Right cardiac atrium (tissue), 5 donors: ENCODE results near the gene PLEKHN1. TPM values are rescaled to one million over a fixed set of nuclear protein-coding genes. Genes with fewer than 3 reads are reported as not detected.

Experiments used
- ATAC-seq, 2 donors: fragments of 200-7000 bp; cut with Tn5 transposase; one replicate each; pipeline versions ENCODE4 v1.8.0 to v1.9.1; 2020; ENCODE audit warnings: moderate library complexity in 2 of 2, mild to moderate bottlenecking in 1 of 2
- DNase-seq, 3 donors: peaks; one replicate each; pipeline ENCODE4 v3.0.0-alpha.2; 2020
- H3K27ac ChIP-seq: one replicate; pipeline ENCODE4 v1.5.1; 2013; ENCODE audit warnings: mild to moderate bottlenecking, low read length, control low read depth, moderate library complexity
- H3K27me3 ChIP-seq: one replicate; pipeline ENCODE4 v1.6.1; 2013; ENCODE audit not compliant: control insufficient read depth, insufficient read depth
- H3K4me1 ChIP-seq: one replicate; pipeline ENCODE4 v1.6.1; 2013; ENCODE audit warnings: low read length; ENCODE audit not compliant: control insufficient read depth, insufficient read depth
- H3K4me3 ChIP-seq: one replicate; pipeline ENCODE4 v1.5.1; 2013; ENCODE audit warnings: low read length, control low read depth
- H3K9me3 ChIP-seq: one replicate; pipeline ENCODE4 v1.6.1; 2013; ENCODE audit warnings: low read length; ENCODE audit not compliant: control insufficient read depth
- WGBS: extraction: QIAGEN DNeasy Blood & Tissue Kit; methylation state at CpG from one replicate; pipeline ENCODE4 v1.1.7; 2013; 5-methylcytosine and 5-hydroxymethylcytosine counted together
- intact Hi-C, 4 donors: fragments of 100-400 bp; cut with DNase I; formaldehyde crosslinking; loops; one replicate each; pipeline versions ENCODE4 v1.11.0 to v1.14.0; 2022 to 2023
- long read RNA-seq, 4 donors: library from polyadenylated mRNA; unstranded; transcript quantifications; one replicate each; pipeline ENCODE4 v2.0.0, GENCODE V29; 2020 to 2021
- polyA plus RNA-seq: library from polyadenylated mRNA; stranded (reverse); fragments of 200-250 nt; gene quantifications from one replicate; pipeline ENCODE4 v1.2.3, GENCODE V29; 2013
- total RNA-seq, 4 donors: library from RNA; stranded (reverse); fragmentation: NEBNext Ultra II Directional; extraction: Animal tissue kit (Norgen Biotek cat#: 25700); gene quantifications; one replicate each; pipeline ENCODE4 v1.2.1, GENCODE V29; 2021
- donor health status: healthy with polysubstance abuse.
- donor health status: DM: no; HTN: yes; CAD: no.
- donor health status: DM: no; HTN: no; CAD: no.
- donor health status: DM: no; HTN: yes; CAD: no; lungs with severe emphysema.
- donor health status: DM: yes; HTN: yes; CAD: no.

PLEKHN1 gene, protein sequence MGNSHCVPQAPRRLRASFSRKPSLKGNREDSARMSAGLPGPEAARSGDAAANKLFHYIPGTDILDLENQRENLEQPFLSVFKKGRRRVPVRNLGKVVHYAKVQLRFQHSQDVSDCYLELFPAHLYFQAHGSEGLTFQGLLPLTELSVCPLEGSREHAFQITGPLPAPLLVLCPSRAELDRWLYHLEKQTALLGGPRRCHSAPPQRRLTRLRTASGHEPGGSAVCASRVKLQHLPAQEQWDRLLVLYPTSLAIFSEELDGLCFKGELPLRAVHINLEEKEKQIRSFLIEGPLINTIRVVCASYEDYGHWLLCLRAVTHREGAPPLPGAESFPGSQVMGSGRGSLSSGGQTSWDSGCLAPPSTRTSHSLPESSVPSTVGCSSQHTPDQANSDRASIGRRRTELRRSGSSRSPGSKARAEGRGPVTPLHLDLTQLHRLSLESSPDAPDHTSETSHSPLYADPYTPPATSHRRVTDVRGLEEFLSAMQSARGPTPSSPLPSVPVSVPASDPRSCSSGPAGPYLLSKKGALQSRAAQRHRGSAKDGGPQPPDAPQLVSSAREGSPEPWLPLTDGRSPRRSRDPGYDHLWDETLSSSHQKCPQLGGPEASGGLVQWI
- under 1 TPM in 1 of 4 donors, not detected in 3; 0.41 TPM for total RNA-seq
- 0.14 TPM for polyA plus RNA-seq
- long read RNA-seq, donor 1: 0 reads
- long read RNA-seq, donor 2: 0 reads
- long read RNA-seq, donor 3: 0 reads
- long read RNA-seq, donor 4: 0 reads

- Histone ChIP-seq H3K27me3 (no peaks in the 10 kb centered on the region), H3K4me3 (peak within 1 kb of the TSS; percentile 49), H3K9me3 (no peaks in the 10 kb centered on the region), H3K27ac (no peak within 1 kb of the TSS), H3K4me1 (no peaks in the 10 kb centered on the region)
- WGBS: 13% methylated on average over 31 of the region's 31 CpGs
- peak; percentile 19 to 27 for ATAC-seq
- intact Hi-C loops: no loop called here
- DNase-seq: peak in 2 of 3 donors; percentile 45 to 69
Measured at GRCh38 chr1:966135-966703, at the start of gene PLEKHN1. TSS of gene PLEKHN1 (plus strand) at chr1:966482. CDS start at chr1:966532, 50 bp downstream.

DNA sequence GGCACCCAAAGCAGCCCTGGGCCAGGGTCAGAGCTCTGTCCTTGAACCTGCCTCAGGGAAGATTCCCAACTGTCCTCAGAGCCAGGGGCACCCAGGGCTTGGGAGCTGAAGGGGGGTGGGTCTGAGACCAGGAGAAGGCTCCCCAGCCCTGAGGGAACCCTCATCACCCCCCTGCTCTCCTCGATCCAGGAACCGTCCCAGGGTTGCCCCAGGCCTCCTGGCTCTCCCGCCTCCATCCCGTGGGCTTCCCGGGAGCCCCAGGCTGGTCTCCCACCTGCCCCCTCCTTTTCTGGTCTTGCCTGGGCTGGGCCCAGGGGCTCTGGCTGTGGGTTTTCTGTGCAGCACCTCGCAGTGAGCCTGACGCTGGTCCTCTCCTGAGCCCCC, 49.2 kb upstream of the PLEKHN1 start:
- Histone ChIP-seq H3K9me3 (no peaks in the 10 kb centered on the region), H3K27me3 (no peaks in the 10 kb centered on the region), H3K4me1 (peaks cover 2% of the 10 kb centered on the region), H3K27ac (no peak overlapping the region), H3K4me3 (no peak overlapping the region)
- 50% methylated on average over 7 of the region's 7 CpGs for WGBS
- ATAC-seq (no peak), DNase-seq (peak; percentile 12 to 51 (median 49))
- intact Hi-C loops: no loop called here

- DNase-seq: peak in 2 of 3 donors; percentile 55 to 59
- H3K27me3 ChIP-seq: no peaks in the 10 kb centered on the region
- intact Hi-C loops: no loop called here
- 51% methylated on average over 22 of the region's 22 CpGs for WGBS
- peaks cover 2% of the 10 kb centered on the region for H3K4me1 ChIP-seq
- ATAC-seq: no peak
- H3K27ac ChIP-seq: no peak overlapping the region
- no peaks in the 10 kb centered on the region for H3K9me3 ChIP-seq
- H3K4me3 ChIP-seq: no peak overlapping the region
Measured at GRCh38 chr1:917466-918091, 48.7 kb upstream of the PLEKHN1 start.

DNA sequence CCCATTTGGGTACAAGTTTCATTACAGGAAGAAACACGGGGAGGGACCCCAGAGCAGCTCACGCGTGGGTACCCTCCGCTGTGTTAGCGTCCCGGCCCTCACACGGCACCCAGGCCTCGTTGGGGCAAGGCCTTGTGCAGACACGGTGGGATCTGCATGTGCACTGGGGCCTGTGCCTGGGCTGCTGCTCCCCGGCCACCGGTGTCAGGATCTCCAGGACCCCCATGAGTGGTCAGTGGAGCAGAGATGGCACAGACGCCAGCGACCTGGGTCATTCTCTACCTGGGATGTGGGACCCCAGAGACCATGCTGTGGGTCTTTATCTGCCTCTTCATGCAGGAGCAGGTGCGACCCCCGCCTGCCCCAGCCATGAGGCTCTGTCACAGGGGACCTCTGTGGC, 47.9 kb upstream of the PLEKHN1 start:
- WGBS: 64% methylated on average over 15 of the region's 15 CpGs
- ATAC-seq: no peak
- Histone ChIP-seq H3K9me3 (no peaks in the 10 kb centered on the region), H3K27me3 (no peaks in the 10 kb centered on the region), H3K4me1 (peaks cover 2% of the 10 kb centered on the region), H3K27ac (no peak overlapping the region), H3K4me3 (no peak overlapping the region)
- peak; percentile 13 to 62 (median 50) for DNase-seq
- intact Hi-C loops: no loop called here

GRCh38 chr1:918843-919242, 47.4 kb upstream of the PLEKHN1 start:
- DNase-seq: peak in 1 of 3 donors; percentile 40
- H3K27me3 ChIP-seq: no peaks in the 10 kb centered on the region
- WGBS: 45% methylated on average over 6 of the region's 6 CpGs
- ATAC-seq: no peak
- peaks cover 2% of the 10 kb centered on the region for H3K4me1 ChIP-seq
- intact Hi-C loops: no loop called here
- H3K4me3 ChIP-seq: no peak overlapping the region
- no peak overlapping the region for H3K27ac ChIP-seq
- H3K9me3 ChIP-seq: no peaks in the 10 kb centered on the region

DNA sequence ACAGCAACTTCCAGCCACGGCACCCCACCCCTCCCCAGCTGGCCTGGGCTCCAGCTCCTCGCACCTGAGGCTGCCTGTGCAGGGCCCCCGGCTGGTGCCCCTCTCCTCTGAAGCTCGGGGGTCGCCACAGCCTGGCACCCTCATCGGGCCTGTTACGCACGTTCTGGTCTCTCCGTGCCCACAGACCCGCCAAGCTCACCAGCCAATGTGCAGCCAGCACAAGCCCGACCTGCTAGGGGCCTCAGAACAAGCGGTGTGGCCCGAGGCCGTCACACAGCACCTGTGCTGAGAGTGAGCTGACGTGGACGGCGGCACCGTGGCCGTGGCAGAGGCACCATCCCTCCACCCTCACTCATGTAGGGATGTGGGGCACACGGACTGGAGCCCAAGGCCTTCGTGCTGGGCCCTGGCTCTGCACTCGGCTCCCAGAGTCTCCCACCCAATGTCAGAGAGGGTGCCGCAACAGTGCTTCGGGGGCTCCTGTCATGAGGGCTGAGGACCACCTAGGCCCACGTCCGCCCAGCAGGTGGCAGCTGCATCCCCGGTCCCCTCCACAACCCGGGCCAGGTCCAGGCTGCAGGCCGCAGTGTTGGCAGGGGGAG, 46.9 kb upstream of the PLEKHN1 start:
- 64% methylated on average over 29 of the region's 29 CpGs for WGBS
- DNase-seq (peak; percentile 14 to 72 (median 68)), ATAC-seq (no peak)
- no peak overlapping the region for H3K27ac ChIP-seq
- H3K4me3 ChIP-seq: no peak overlapping the region
- H3K27me3 ChIP-seq: no peaks in the 10 kb centered on the region
- intact Hi-C loops: no loop called here
- H3K4me1 ChIP-seq: peaks cover 2% of the 10 kb centered on the region
- no peaks in the 10 kb centered on the region for H3K9me3 ChIP-seq

GRCh38 chr1:920010-920409, 46.3 kb upstream of the PLEKHN1 start:
- intact Hi-C loops: no loop called here
- DNase-seq (peak; percentile 33 to 72 (median 68)), ATAC-seq (no peak)
- no peaks in the 10 kb centered on the region for H3K27me3 ChIP-seq
- no peak overlapping the region for H3K27ac ChIP-seq
- 49% methylated on average over 23 of the region's 23 CpGs for WGBS
- no peak overlapping the region for H3K4me3 ChIP-seq
- peaks cover 2% of the 10 kb centered on the region for H3K4me1 ChIP-seq
- no peaks in the 10 kb centered on the region for H3K9me3 ChIP-seq

DNA sequence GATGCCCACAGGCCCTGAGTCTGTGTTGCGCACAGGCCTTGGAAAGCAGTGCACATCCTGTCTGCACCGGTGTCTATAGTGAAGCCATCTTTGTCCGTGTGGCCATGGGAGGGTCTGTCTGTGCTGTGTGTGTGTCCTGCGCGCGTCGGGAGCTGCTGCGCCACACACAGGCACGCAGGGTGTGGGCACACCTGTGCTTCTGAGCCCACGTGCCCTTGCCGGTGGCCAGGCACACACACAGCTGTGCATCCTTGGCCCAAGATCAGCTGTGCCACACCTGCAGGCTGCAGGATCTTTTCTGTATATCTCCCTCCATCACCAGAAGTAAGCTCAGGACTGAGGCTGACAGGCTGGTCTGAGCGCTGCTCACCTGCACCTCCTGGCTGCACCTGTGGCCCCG, 45.8 kb upstream of the PLEKHN1 start:
- 15% methylated on average over 13 of the region's 13 CpGs for WGBS
- peaks cover 2% of the 10 kb centered on the region for H3K4me1 ChIP-seq
- DNase-seq (peak in 2 of 3 donors; percentile 54 to 57), ATAC-seq (no peak)
- H3K9me3 ChIP-seq: no peaks in the 10 kb centered on the region
- no peaks in the 10 kb centered on the region for H3K27me3 ChIP-seq
- H3K27ac ChIP-seq: no peak overlapping the region
- H3K4me3 ChIP-seq: no peak overlapping the region
- intact Hi-C loops: no loop called here

- Histone ChIP-seq H3K9me3 (no peaks in the 10 kb centered on the region), H3K4me3 (no peak overlapping the region), H3K4me1 (peaks cover 2% of the 10 kb centered on the region), H3K27me3 (no peaks in the 10 kb centered on the region), H3K27ac (no peak overlapping the region)
- intact Hi-C loops: no loop called here
- DNase-seq (peak; percentile 79 to 91 (median 91)), ATAC-seq (peak; percentile 66 to 73)
- WGBS: 25% methylated on average over 38 of the region's 38 CpGs
Measured at GRCh38 chr1:921011-921837, 45.1 kb upstream of the PLEKHN1 start.
